ENCODE measurements around the gene FXYD4. TPM values are rescaled to one million over a fixed set of nuclear protein-coding genes. Genes with fewer than 3 reads are reported as not detected.

Gene FXYD4
- total and polyA plus RNA-seq, 2 of the 8 experiments (the other 6 are each of a cell fraction or from before 2014, with no cell fraction given), result not detected

GRCh38 chr10:43327986-43328385, 43.5 kb upstream of the FXYD4 start (continued):
- TF ChIP-seq, protein P1, sequence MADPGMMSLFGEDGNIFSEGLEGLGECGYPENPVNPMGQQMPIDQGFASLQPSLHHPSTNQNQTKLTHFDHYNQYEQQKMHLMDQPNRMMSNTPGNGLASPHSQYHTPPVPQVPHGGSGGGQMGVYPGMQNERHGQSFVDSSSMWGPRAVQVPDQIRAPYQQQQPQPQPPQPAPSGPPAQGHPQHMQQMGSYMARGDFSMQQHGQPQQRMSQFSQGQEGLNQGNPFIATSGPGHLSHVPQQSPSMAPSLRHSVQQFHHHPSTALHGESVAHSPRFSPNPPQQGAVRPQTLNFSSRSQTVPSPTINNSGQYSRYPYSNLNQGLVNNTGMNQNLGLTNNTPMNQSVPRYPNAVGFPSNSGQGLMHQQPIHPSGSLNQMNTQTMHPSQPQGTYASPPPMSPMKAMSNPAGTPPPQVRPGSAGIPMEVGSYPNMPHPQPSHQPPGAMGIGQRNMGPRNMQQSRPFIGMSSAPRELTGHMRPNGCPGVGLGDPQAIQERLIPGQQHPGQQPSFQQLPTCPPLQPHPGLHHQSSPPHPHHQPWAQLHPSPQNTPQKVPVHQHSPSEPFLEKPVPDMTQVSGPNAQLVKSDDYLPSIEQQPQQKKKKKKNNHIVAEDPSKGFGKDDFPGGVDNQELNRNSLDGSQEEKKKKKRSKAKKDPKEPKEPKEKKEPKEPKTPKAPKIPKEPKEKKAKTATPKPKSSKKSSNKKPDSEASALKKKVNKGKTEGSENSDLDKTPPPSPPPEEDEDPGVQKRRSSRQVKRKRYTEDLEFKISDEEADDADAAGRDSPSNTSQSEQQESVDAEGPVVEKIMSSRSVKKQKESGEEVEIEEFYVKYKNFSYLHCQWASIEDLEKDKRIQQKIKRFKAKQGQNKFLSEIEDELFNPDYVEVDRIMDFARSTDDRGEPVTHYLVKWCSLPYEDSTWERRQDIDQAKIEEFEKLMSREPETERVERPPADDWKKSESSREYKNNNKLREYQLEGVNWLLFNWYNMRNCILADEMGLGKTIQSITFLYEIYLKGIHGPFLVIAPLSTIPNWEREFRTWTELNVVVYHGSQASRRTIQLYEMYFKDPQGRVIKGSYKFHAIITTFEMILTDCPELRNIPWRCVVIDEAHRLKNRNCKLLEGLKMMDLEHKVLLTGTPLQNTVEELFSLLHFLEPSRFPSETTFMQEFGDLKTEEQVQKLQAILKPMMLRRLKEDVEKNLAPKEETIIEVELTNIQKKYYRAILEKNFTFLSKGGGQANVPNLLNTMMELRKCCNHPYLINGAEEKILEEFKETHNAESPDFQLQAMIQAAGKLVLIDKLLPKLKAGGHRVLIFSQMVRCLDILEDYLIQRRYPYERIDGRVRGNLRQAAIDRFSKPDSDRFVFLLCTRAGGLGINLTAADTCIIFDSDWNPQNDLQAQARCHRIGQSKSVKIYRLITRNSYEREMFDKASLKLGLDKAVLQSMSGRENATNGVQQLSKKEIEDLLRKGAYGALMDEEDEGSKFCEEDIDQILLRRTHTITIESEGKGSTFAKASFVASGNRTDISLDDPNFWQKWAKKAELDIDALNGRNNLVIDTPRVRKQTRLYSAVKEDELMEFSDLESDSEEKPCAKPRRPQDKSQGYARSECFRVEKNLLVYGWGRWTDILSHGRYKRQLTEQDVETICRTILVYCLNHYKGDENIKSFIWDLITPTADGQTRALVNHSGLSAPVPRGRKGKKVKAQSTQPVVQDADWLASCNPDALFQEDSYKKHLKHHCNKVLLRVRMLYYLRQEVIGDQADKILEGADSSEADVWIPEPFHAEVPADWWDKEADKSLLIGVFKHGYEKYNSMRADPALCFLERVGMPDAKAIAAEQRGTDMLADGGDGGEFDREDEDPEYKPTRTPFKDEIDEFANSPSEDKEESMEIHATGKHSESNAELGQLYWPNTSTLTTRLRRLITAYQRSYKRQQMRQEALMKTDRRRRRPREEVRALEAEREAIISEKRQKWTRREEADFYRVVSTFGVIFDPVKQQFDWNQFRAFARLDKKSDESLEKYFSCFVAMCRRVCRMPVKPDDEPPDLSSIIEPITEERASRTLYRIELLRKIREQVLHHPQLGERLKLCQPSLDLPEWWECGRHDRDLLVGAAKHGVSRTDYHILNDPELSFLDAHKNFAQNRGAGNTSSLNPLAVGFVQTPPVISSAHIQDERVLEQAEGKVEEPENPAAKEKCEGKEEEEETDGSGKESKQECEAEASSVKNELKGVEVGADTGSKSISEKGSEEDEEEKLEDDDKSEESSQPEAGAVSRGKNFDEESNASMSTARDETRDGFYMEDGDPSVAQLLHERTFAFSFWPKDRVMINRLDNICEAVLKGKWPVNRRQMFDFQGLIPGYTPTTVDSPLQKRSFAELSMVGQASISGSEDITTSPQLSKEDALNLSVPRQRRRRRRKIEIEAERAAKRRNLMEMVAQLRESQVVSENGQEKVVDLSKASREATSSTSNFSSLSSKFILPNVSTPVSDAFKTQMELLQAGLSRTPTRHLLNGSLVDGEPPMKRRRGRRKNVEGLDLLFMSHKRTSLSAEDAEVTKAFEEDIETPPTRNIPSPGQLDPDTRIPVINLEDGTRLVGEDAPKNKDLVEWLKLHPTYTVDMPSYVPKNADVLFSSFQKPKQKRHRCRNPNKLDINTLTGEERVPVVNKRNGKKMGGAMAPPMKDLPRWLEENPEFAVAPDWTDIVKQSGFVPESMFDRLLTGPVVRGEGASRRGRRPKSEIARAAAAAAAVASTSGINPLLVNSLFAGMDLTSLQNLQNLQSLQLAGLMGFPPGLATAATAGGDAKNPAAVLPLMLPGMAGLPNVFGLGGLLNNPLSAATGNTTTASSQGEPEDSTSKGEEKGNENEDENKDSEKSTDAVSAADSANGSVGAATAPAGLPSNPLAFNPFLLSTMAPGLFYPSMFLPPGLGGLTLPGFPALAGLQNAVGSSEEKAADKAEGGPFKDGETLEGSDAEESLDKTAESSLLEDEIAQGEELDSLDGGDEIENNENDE (IDR thresholded peaks at IDR 0.05; ENCODE audit: insufficient replicate concordance, low read length), result no peak
- TF ChIP-seq BACH1 (IDR thresholded peaks at IDR 0.05; ENCODE audit: low read length), result no peak
- no peak for TF ChIP-seq BCL11A (IDR thresholded peaks at IDR 0.05; ENCODE audit: low read depth in 2 of 2, low read length in 2 of 2)
- TF ChIP-seq NANOG (IDR thresholded peaks at IDR 0.05; ENCODE audit: insufficient read depth, low read depth, low read length, poor library complexity, severe bottlenecking), result no peak
- TF ChIP-seq FOSL1 (IDR thresholded peaks at IDR 0.05; ENCODE audit: insufficient read depth, low read depth, low read length), result no peak
- no peak for TF ChIP-seq CBX5 (IDR thresholded peaks at IDR 0.05; ENCODE audit: low read depth, low read length)

All from H1 (cell line).